RKO (cell line): ENCODE results near the gene ZNF350.
"Not testable (repeated sequence)": the region's sequence is repeated elsewhere in the genome, so short reads cannot be mapped to it uniquely, and the experiment has no call there.

Experiments used
- DNase-seq: peaks from one replicate; pipeline ENCODE4 v3.0.0-alpha.2; 2016; ENCODE audit warnings: low spot score

ZNF350 gene

DNA sequence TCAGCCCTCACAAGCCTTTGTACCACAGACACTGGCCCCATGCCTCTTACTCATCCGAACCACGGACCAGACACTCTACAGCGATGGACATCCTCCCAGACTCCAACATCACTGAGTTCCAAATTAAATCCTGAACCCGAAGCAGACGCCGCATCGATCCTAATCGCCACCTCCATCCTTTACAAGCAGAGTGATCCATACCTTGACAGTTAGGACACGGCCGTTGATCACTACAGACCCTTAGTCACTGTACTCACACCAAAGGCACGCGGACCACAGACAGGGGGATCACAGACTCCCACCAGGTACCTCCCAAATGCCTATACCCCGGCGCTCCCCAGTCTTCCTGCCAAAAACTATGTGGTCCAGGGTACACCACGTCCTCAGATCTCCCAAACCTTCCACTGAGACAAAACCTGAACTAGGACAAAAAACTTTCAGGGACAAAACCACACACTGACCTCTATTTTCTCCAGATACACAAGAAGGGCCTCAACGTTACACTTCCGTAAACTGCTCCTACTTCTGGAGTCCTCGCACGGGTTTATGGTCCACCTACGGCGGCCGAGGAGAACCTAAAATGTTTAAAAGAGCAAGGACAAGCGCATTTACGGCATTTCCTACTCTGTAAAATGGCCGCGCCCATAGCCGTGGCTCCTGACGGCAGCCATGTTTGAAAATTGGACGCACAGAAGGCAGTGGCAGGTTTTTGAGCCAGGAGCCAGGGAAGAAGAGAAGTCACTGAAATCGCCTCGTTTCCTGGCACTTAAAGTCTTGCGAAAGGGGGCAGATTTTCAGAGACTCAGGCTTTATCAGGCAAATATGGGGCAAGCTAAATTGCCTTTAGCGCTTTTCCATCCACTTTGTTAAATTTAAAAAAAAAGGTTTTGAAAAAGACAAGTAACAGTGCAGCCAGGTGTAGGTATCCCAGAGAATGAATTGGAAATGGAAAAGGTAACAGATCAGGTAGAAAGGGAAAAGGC lies at the start of gene ZNF350:
Gene ZNF350 (minus strand): TSS at position 532 of the 983 bp plus-strand sequence. CDS start 12,480 bp downstream, outside the sequence.
- DNase-seq = peak; percentile 97

DNA sequence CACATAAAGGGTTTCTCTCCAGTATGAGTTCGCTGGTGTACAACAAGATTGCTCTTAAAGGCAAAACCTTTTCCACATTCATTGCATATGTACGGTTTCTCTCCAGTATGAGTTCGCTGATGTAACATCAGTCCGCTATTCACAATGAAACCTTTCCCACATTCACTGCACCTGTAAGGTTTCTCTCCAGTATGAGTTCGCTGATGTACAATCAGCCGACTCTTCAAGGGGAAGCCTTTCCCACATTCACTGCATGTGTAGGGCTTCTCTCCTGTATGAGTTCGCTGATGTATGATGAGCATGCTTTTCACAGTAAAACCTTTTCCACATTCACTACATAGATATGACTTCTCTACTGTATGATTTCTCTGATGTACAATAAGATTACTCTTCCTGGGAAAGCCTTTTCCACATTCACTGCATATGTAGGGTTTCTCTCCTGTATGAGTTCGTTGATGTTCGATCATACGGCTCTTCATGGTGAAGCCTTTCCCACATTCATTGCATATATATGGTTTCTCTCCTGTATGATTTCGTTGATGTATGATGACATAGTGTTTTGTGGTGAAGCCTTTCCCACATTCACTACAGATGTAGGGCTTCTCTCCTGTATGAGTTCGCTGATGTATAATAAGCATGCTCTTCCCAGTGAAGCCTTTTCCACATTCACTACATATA lies 47.5 kb upstream of the ZNF350 start:
- no peak for DNase-seq

DNA sequence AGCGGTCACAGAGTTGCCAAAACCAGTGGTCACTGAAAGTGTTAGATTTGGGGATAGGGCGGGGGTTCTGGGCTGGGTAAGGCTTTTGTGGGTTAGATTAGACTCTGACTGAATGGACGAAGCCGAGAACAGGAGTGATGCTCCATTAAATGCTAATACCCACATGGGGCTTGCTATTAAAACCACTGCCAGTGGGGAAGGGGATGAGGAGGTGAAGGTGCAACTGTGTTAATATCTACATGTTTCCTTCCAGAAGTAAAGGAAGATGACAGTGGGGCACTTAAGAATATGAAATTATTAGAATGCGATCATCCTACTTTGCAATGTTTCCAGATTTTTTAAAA lies 42.1 kb upstream of the ZNF350 start:
- DNase-seq = no peak

DNA sequence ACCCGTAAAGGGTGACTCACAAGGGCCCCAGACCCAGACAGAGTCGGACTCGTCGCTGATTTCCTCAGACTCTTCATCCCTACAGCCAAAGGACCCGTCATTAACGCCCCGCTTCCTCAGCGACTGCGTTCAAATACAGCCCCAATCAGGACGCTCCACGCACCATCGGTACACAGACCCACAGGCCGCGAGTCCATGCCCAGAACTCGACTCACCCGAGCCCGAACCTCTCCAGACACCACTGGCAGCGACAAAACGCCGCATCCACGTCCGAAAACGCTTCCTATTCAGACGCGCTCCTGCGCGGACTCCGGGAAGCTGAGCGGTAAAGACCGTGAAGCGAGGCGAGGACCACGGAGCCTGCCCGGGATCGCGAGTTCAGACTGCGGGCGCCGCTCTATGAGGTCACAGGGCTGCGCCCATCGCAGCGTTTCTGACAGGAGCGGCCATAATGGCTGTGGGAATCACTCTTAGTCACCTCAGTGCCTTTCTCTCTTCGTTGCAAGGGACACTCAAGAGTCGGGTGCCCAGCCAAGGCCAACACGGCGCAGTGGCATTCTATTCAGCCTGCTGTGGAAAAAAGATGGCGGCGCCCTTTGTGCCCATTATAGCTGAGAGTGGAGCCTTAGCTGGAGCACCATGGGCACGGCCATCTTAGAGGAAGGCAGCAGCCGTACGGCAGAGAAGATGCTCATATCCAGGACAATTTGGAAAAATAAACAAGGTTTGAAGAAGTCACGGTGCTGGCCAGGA lies 41.6 kb upstream of the ZNF350 start, which contains the start of gene ZNF614:
Gene ZNF614 (minus strand): TSS at position 353 of the 753 bp plus-strand sequence. CDS start 2,634 bp downstream, outside the sequence.
- no peak for DNase-seq

DNA sequence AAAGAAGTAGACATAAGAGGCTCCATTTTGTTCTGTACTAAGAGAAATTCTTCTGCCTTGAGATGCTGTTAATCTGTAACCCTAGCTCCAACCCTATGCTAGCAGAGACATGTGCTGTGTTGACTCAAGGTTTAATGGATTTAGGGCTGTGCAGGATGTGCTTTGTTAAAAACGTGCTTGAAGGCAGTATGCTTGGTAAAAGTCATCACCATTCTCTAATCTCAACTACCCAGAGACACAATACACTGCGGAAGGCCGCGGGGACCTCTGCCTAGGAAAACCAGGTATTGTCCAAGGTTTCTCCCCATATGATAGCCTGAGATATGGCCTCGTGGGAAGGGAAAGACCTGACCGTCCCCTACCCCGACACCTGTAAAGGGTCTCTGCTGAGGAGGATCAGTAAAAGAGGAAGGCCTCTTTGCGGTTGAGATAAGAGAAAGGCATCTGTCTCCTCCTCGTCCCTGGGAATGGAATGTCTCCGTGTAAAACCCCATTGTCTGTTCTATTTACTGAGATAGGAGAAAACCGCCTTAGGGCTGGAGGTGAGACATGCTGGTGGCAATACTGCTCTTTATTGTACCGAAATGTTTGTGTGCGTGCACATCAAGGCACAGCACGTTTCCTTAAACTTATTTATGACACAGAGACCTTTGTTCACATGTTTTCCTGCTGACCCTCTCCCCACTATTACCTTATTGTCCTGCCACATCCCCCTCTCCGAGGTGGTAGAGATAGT lies 39.8 kb upstream of the ZNF350 start:
- not testable (repeated sequence) for DNase-seq

DNA sequence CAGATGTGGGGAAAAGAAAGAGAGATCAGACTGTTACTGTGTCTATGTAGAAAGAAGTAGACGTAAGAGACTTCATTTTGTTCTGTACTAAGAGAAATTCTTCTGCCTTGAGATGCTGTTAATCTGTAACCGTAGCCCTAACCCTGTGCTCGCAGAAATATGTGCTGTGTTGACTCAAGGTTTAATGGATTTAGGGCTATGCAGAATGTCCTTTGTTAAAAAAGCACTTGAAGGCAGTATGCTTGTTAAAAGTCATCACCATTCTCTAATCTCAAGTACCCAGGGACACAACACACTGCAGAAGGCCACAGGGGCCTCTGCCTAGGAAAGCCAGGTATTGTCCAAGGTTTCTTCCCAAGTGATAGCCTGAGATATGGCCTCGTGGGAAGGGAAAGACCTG lies 37.8 kb upstream of the ZNF350 start:
- not testable (repeated sequence) for DNase-seq

DNA sequence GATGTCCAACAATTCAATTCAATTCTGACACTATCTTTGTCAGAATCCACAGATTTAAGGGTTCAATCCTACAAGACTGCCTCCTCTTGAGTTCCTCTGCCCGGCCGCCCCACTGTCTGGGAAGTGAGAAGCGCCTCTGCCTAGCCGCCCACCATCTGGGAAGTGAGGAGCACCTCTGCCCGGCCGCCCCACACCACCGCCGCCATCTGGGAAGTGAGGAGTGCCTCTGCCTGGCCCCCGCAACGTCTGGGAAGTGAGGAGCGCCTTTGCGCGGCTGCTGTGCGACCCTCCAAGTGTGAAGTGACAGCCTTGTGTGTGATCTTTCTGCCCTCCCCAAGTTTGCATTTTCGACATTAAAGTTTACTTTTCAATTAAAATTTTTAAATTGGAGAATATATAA lies 35.6 kb upstream of the ZNF350 start:
- DNase-seq = no peak

DNA sequence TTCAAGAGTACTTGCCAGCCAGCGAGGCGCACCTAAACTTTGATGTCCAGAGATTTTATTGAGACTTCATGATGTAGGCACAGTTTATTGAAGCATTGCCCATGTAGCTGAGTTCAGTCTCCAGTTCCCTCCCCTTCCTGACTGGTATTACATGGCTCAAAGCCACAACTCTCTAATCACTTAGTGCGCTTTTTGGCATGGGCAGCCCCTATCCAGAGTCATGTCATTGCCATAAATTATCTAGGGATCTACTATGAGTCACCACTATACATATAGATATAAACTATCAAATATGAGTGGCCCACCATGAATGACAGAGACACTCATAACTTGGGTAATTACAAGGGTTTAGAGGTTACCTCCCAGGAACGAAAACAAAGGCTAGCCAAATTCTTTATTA lies 33.9 kb upstream of the ZNF350 start:
- peak; percentile 47 for DNase-seq

DNA sequence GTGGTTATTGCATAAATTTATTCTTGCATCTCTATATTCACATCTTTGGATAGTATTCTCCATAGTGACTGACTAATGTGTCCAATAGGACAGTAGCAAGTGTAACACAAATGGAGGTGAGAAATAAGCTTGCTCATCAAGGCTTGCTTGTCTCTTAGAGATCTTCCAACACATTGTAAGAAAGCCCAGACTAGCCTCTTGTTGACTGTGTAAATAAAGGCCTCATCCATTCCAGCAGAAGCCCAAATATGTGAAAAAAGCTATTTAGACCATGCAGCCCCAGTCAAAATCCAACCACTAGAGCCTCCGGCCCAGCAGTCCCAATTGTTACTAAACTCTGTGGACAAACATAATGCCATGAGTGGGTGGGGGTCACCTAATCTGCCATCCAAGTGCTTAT lies 24.0 kb upstream of the ZNF350 start:
- DNase-seq = no peak

DNA sequence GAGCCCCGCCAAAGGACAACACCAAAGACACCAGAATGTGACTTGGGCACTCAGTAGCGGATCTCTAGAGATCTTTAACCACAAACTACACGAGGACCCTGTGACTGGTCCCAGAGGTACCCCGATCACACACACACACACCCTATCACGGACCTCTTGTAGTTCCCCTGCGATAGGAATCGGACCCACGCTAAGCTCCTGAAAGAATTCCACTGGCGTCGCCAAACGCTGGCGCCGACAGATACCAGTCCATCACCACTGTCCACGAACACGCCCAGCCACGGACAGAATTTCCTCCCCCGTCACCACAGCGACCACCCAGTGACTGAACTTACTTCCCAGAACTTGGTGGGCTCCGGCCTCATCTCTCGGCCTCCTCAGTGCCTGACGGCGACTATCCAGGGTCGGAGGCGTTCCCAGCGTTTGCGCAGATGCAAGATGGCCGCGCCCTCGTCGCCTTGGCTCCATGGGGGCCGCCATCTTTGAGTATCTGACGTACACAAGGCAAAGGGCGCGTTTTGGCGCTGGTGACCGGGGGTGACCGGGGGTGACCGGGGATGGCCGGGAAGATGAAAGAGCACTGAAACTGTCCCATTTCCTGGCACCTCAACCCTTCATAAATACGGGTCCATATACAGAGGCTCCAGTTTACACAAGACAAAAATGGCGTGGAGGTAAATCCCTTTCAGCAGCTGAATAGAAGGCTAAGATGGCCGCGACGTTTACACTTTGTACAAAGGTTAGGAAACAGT lies 21.3 kb upstream of the ZNF350 start, which contains the start of gene ZNF615:
Gene ZNF615 (minus strand): TSS at position 406 of the 752 bp plus-strand sequence. CDS start 4,500 bp downstream, outside the sequence.
- DNase-seq = peak; percentile 81

DNA sequence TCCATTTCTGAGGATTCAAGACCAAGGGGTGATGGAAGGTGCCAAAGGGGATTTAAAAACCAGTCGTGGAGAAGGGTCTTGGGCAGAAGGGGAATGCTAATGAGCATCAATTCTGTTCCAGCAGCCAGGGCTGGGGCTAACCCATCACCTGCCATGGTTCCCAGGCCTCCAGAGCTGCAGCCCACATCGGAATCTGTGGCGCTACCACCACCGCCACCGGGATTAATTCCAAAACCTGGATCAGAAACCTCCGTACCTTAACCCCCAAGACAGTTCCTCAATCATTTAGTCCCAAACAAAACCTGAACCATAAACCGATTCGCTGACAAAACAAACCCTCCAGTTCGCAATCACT lies 20.8 kb upstream of the ZNF350 start:
- DNase-seq = no peak

DNA sequence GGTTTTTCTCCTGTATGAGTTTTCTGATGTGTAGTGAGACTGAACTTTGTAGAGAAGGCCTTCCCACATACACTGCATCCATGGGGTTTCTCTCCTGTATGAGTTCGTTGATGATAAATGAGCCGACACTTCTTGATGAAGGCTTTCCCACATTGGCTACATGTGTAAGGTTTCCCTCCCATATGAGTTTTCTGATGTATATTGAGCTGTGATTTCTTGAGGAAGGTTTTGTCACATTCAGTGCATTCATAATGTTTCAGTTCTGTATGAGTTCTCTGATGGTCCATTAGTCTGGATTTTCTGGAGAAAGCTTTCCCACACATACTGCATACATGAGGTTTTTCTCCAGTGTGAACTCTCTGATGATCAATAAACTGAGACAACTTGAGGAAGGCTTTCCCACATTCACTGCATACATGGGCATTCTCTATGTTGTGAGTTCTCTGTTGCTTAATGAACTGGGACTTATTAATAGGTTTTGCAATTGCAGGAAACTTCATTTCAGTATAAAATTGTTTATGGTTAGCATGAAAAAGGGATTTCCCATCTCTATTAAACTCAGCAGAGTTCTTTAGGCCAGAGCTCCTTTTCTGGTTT lies 7.5 kb upstream of the ZNF350 start:
- no peak for DNase-seq

DNA sequence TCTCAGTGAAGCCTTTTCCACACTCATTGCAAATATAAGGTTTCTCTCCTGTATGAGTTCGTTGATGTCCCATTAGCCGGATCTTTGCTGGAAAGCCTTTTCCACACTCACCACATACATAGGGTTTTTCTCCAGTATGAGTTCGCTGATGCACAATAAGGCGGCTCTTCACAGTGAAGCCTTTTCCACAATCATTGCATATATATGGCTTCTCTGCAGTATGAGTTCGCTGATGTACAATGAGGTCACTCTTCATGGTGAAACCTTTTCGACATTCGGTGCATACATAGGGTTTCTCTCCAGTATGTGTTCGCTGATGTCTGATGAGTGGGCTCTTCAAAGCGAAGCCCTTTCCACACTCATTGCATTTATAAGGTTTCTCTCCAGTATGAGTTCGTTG lies 6.8 kb upstream of the ZNF350 start:
- no peak for DNase-seq

DNA sequence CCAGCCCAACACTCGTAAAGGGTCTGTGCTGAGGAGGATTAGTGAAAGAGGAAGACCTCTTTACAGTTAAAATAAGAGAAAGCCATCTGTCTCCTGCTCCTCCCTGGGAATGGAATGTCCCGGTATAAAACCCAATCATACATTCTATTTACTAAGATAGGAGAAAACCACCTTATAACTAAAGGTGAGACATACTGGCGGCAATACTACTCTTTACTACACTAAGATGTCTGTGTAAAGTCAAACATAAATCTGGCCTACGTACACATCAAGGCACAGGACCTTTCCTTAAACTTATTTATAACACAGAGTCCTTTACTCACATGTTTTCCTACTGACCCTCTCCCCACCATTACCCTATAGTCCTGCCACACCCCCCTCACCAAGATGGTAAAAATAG lies 3.3 kb downstream of the ZNF350 start:
- no peak for DNase-seq

DNA sequence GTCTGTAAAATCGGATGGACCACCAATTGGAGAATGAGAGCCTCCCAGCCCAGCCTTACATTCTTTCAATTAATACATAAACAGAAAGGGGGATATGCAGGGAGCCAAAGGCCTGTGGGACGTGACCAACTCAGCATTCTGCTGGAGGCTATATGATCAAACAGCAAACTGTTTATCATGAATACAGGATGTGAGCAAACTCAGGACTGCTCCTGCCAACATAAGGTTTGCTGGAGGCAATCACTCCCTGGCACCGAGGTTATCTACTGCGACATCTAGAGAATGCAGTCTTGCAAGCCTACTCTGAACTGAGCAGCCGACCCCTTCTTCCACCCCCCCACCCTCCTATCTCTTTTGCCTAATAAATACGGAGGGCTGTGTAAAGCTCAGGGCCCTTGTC lies 5.7 kb downstream of the ZNF350 start:
- DNase-seq = not testable (repeated sequence)

DNA sequence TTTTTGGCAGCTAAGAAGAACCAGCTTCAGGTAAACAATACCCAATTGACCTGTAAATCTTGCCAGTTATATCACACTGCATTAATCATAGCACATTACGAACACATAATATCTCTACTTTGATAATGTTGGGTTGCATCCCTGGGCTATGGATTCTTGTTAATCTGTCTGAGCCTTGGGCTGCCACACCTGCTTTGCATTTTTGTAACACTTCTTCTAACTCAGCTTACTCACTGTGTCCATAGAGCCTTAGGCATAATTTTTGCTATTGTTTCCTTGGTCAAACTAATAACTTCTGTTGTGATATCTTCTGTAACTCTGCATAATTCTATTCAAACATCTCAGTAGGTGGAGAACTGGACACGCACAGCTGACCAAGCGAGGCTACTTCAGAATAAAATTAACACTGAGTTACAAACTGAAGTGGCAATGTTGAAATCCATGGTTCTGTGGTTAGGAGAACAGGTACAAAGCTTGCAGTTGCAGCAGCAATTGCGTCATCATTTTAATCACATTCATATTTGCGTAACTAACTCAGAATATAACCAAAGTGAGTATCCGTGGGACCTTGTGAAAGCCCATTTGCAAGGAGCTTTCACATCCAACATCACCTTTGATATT lies 6.4 kb downstream of the ZNF350 start:
- DNase-seq = no peak

DNA sequence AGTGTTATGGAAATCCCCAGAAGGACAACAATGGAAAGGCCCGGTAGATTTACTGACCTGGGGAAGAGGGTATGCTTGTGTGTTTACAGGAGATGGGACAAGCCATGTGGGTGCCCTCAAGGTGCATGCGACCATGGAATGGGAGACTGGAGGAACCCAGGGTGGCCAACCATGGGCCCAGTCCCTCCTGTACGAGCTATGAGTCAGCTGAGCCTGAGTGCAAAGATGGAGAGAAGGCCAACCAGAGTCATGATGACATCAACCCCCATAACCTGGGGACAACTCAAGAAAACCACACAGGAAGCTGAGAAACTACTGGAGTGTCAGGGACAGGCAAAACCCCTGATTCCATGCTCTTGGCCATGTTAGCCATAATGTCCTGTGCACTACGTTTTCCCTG lies 7.8 kb downstream of the ZNF350 start:
- DNase-seq = peak; percentile 23

DNA sequence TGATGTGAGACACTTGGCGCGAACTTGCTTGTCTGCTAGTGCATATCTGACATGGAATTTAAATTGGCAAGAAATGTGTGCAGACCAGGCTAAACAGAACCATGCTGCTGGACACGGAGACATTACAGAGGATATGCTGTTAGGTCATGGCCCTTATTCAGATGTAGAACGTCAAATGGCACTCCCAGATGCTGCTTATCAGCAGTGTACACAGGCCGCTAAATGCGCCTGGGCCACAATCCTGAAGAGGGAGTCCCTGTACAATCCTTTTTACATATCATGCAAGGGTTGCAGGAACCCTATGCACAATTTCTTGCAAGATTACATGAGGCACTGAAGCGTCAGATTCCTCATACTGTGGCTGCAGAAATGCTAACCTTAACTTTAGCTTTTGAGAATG lies 9.3 kb downstream of the ZNF350 start:
- DNase-seq = no peak

DNA sequence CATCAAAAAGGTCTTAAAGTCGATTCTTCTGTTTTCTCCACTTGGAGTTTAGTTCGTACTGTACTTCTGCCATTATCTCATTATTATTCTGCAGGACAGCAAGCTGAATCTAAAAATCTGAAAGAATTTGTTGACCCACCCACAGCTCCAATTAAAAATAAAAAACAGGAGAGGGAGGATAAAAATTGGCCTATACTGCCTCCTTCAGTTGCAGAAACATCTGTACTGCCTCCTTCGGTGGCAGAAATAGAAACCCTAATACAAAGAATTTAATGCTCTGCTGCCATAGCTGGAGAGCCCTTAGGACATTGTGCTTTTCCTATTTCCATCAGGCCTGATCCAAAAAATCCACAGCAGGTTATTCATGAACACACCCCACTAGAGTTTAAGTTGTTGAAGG lies 9.8 kb downstream of the ZNF350 start:
- DNase-seq = no peak

DNA sequence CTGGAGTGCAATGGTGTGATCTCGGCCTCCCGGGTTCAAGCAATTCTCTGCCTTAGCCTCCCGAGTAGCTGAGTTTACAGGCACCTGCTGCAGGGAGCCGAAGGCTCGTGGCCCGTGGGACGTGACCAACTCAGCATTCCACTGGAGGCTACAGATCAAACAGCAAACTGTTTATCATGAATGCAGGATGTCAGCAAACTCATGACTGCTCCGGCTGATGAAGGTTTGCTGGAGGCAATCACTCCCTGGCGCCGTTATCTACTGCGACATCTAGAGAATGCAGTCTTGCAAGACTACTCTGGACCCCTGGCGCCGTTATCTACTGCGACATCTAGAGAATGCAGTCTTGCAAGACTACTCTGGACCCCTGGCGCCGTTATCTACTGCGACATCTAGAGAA lies 10.9 kb downstream of the ZNF350 start:
- not testable (repeated sequence) for DNase-seq
